Heart left ventricle (tissue), 13 donors: ENCODE results near the gene MAP2K5.

ENCODE experiments used
- POLR2A ChIP-seq, 2 donors: fragments of 450-650 bp; IDR thresholded peaks; one replicate each; pipeline ENCODE4 v1.6.1; 2017; ENCODE audit warnings: antibody characterized with exemption in 2 of 2, mild to moderate bottlenecking in 2 of 2, moderate library complexity in 2 of 2
- TF ChIP-seq, protein P1 (sequence below), 12 donors: fragments of 200-600 bp; sonication (generic) in 4 of 12; IDR thresholded peaks; one replicate each; pipeline versions ENCODE4 v1.5.0 to v1.8.0; 2018 to 2022; ENCODE audit warnings: antibody characterized with exemption in 12 of 12, mild to moderate bottlenecking in 5 of 12
- donor health status: ischemic (EF 13 %, LVEDD 7.1; RV severe dilation, severe dysfunction).
- donor health status: DM: no; HTN: yes; CAD: no.
- donor health status: DM: no; HTN: no; CAD: no.
- donor health status: ischemic (EF 25% LVEDD 6.9; RV normal size, moderate dysfunction).
- donor health status: ischemic (EF 25% LVEDD 5.7; RV mildly dilated, moderate dysfunction).
- donor health status: ischemic (EF 35%, LVEDD 5.7; RV mildly dilated, moderate dysfunction).
- donor health status: nonischemic (EF 11% LVEDD 7.7; RV severe dilation, severe dysfunction).
- donor health status: DM: yes; HTN: yes; CAD: no.
- donor health status: PGD.
- donor health status: ischemic (EF 29% LVEDD 5.4; RV normal size, mild dysfunction).
- donor health status: nonischemic (EF 23%, LVEDD 6.1; RV moderate dilation, normal function).

DNA sequence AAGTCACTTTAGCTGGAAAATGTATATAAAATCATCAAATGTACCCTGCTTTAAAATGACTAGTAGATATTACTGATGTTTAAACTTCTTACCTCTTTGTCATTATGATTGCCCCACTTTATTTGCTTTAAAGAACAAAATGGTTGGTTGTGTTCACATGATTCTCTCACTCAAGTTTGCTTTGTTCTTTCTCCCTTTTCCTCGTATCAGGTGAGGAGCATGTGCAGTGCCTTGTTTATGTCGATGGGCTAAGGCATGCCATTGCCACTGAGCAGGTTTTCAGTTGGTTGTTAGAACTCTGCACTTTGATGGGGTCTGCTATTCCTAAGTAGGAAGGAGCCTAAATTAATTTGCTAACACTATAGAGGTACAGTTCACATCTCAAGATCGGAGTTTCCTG lies 5.3 kb downstream of the MAP2K5 start:
- TF ChIP-seq, protein P1, sequence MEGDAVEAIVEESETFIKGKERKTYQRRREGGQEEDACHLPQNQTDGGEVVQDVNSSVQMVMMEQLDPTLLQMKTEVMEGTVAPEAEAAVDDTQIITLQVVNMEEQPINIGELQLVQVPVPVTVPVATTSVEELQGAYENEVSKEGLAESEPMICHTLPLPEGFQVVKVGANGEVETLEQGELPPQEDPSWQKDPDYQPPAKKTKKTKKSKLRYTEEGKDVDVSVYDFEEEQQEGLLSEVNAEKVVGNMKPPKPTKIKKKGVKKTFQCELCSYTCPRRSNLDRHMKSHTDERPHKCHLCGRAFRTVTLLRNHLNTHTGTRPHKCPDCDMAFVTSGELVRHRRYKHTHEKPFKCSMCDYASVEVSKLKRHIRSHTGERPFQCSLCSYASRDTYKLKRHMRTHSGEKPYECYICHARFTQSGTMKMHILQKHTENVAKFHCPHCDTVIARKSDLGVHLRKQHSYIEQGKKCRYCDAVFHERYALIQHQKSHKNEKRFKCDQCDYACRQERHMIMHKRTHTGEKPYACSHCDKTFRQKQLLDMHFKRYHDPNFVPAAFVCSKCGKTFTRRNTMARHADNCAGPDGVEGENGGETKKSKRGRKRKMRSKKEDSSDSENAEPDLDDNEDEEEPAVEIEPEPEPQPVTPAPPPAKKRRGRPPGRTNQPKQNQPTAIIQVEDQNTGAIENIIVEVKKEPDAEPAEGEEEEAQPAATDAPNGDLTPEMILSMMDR (IDR thresholded peaks at IDR 0.05): no peak
- no peak for TF ChIP-seq POLR2A (IDR thresholded peaks at IDR 0.05)
